Uterus (tissue), 4 donors: ENCODE data around the gene CBFA2T3. TPM values are rescaled to one million over a fixed set of nuclear protein-coding genes. Genes with fewer than 3 reads are reported as not detected.

ENCODE experiments used
- DNase-seq, 2 donors: peaks; one replicate each; pipeline ENCODE4 v3.0.0-alpha.2; 2019 to 2020
- H3K27ac ChIP-seq, 2 donors: fragments of 200-600 bp; sonication (generic); 1 replicate in 1 of 2; 2 replicates in 1 of 2; pipeline ENCODE4 v1.5.1; 2016 to 2018
- H3K27me3 ChIP-seq, 2 donors: fragments of 200-600 bp; sonication (generic); one replicate each; pipeline ENCODE4 v1.5.1; 2018 to 2019; ENCODE audit warnings: control low read depth in 1 of 2
- H3K36me3 ChIP-seq, 2 donors: fragments of 200-600 bp; sonication (generic); one replicate each; pipeline ENCODE4 v1.5.1; 2019; ENCODE audit warnings: control low read depth in 1 of 2
- H3K4me1 ChIP-seq, 2 donors: fragments of 200-600 bp; sonication (generic); one replicate each; pipeline ENCODE4 v1.5.1; 2018 to 2019; ENCODE audit warnings: control low read depth in 1 of 2
- H3K4me3 ChIP-seq, 2 donors: fragments of 200-600 bp; sonication (generic); 1 replicate in 1 of 2; 2 replicates in 1 of 2; pipeline ENCODE4 v1.5.1; 2018 to 2019; ENCODE audit warnings: mild to moderate bottlenecking in 1 of 2
- H3K9me3 ChIP-seq, 2 donors: fragments of 200-600 bp; sonication (generic); one replicate each; pipeline ENCODE4 v1.5.1; 2019; ENCODE audit warnings: control low read depth in 1 of 2
- CTCF ChIP-seq, 4 experiments: fragments of 200-600 bp in 2 of 4; fragments of 450-650 bp in 2 of 4; sonication (generic) in 2 of 4; IDR thresholded peaks; one replicate each; pipeline ENCODE4 v1.5.1; 2016 to 2019; ENCODE audit warnings: antibody characterized with exemption in 4 of 4, mild to moderate bottlenecking in 2 of 4, moderate library complexity in 1 of 4
- POLR2A ChIP-seq, 2 donors: fragments of 450-650 bp; IDR thresholded peaks; one replicate each; pipeline ENCODE4 v1.6.1; 2016; ENCODE audit warnings: antibody characterized with exemption in 2 of 2, mild to moderate bottlenecking in 1 of 2, moderate library complexity in 1 of 2
- intact Hi-C: fragments of 100-400 bp; cut with DNase I; formaldehyde crosslinking; loops from one replicate; pipeline ENCODE4 v1.15.1; 2023; ENCODE audit warnings: low total_unique reads
- total RNA-seq, 4 donors: library from RNA; depleted of rRNA in 3 of 4; stranded (reverse); fragments of >200 nt in 3 of 4; gene quantifications; one replicate each; pipeline versions ENCODE4 v1.1.0 to v1.2.4, GENCODE V29; 2014 to 2023
- donor health status: DM: yes; HTN: yes; CAD: no.

CBFA2T3 gene
- total RNA-seq, 4 donors from 2014 or later: under 0.01 to 12.1 (median 3.1) TPM

- intact Hi-C loops: no loop called here
- H3K4me3 ChIP-seq: no peak overlapping the region
- H3K27ac ChIP-seq: no peak overlapping the region
- TF ChIP-seq POLR2A (IDR thresholded peaks at IDR 0.05) (no peak), CTCF (IDR thresholded peaks at IDR 0.05) (no peak)
- DNase-seq: no peak
- H3K9me3 ChIP-seq: no peaks in the 10 kb centered on the region
- H3K36me3 ChIP-seq: no peaks in the 10 kb centered on the region
- H3K27me3 ChIP-seq: no peaks in the 10 kb centered on the region
- no peaks in the 10 kb centered on the region for H3K4me1 ChIP-seq
Observed at GRCh38 chr16:88871349-88871702, 105.7 kb downstream of the CBFA2T3 start.

- H3K36me3 ChIP-seq: no peaks in the 10 kb centered on the region
- no peaks in the 10 kb centered on the region for H3K4me1 ChIP-seq
- H3K27me3 ChIP-seq: no peaks in the 10 kb centered on the region
- no peaks in the 10 kb centered on the region for H3K9me3 ChIP-seq
- H3K4me3 ChIP-seq: no peak overlapping the region
- DNase-seq: no peak
- intact Hi-C loops: no loop called here
- TF ChIP-seq CTCF (IDR thresholded peaks at IDR 0.05) (no peak), POLR2A (IDR thresholded peaks at IDR 0.05) (no peak)
- no peak overlapping the region for H3K27ac ChIP-seq
Observed at GRCh38 chr16:88870608-88871348, 106.2 kb downstream of the CBFA2T3 start.

- no peak overlapping the region for H3K4me3 ChIP-seq
- no peaks in the 10 kb centered on the region for H3K9me3 ChIP-seq
- no peak for DNase-seq
- H3K36me3 ChIP-seq: no peaks in the 10 kb centered on the region
- no peaks in the 10 kb centered on the region for H3K4me1 ChIP-seq
- H3K27ac ChIP-seq: no peak overlapping the region
- H3K27me3 ChIP-seq: no peaks in the 10 kb centered on the region
- intact Hi-C loops: no loop called here
- no peak for TF ChIP-seq POLR2A (IDR thresholded peaks at IDR 0.05)
- TF ChIP-seq CTCF (IDR thresholded peaks at IDR 0.05): no peak
Observed at GRCh38 chr16:88869673-88869980, 107.4 kb downstream of the CBFA2T3 start.

- Histone ChIP-seq H3K36me3 (no peaks in the 10 kb centered on the region), H3K4me1 (no peaks in the 10 kb centered on the region), H3K9me3 (no peaks in the 10 kb centered on the region), H3K27ac (no peak overlapping the region), H3K4me3 (no peak overlapping the region), H3K27me3 (no peaks in the 10 kb centered on the region)
- no peak for DNase-seq
- TF ChIP-seq CTCF (IDR thresholded peaks at IDR 0.05) (no peak), POLR2A (IDR thresholded peaks at IDR 0.05) (no peak)
- intact Hi-C loops: no loop called here
Observed at GRCh38 chr16:88868974-88869672, 107.9 kb downstream of the CBFA2T3 start.

- Histone ChIP-seq H3K4me3 (no peak overlapping the region), H3K27ac (no peak overlapping the region), H3K27me3 (no peaks in the 10 kb centered on the region), H3K4me1 (no peaks in the 10 kb centered on the region), H3K36me3 (no peaks in the 10 kb centered on the region), H3K9me3 (no peaks in the 10 kb centered on the region)
- intact Hi-C loops: no loop called here
- no peak for TF ChIP-seq POLR2A (IDR thresholded peaks at IDR 0.05)
- TF ChIP-seq CTCF (IDR thresholded peaks at IDR 0.05): no peak
- no peak for DNase-seq
Observed at GRCh38 chr16:88867581-88868246, 109.3 kb downstream of the CBFA2T3 start.
